GM21390 (cell line): ENCODE data around the gene PRAMEF1.
"Not testable (repeated sequence)": the region's sequence is repeated elsewhere in the genome, so short reads cannot be mapped to it uniquely, and the experiment has no call there.

Experiments used
- ATAC-seq: cut with Tn5 transposase; IDR thresholded peaks from one replicate; pipeline ENCODE4 v1.9.1; 2021; ENCODE audit not compliant: unreplicated experiment

Gene PRAMEF1

GRCh38 chr1:12775443-12775842, 15.8 kb upstream of the PRAMEF1 start:
- no peak for ATAC-seq

- no peak for ATAC-seq
Observed at GRCh38 chr1:12776801-12777557, 14.2 kb upstream of the PRAMEF1 start.

- no peak for ATAC-seq
Observed at GRCh38 chr1:12778061-12778460, 13.1 kb upstream of the PRAMEF1 start.

GRCh38 chr1:12778907-12779306, 12.3 kb upstream of the PRAMEF1 start:
- no peak for ATAC-seq

GRCh38 chr1:12781488-12781887, 9.7 kb upstream of the PRAMEF1 start:
- ATAC-seq = not testable (repeated sequence)

GRCh38 chr1:12783783-12784182, 7.4 kb upstream of the PRAMEF1 start:
- ATAC-seq = not testable (repeated sequence)

GRCh38 chr1:12784729-12785128, 6.5 kb upstream of the PRAMEF1 start:
- not testable (repeated sequence) for ATAC-seq

- ATAC-seq = no peak
Observed at GRCh38 chr1:12798911-12799310, 7.7 kb downstream of the PRAMEF1 start.

- no peak for ATAC-seq
Observed at GRCh38 chr1:12799730-12800129, 8.5 kb downstream of the PRAMEF1 start.

- ATAC-seq = no peak
Observed at GRCh38 chr1:12809933-12810332, 18.7 kb downstream of the PRAMEF1 start.

GRCh38 chr1:12810691-12811408, 19.7 kb downstream of the PRAMEF1 start:
- no peak for ATAC-seq

GRCh38 chr1:12811409-12811784, 20.2 kb downstream of the PRAMEF1 start:
- no peak for ATAC-seq

GRCh38 chr1:12819061-12819460, 27.9 kb downstream of the PRAMEF1 start:
- ATAC-seq = not testable (repeated sequence)

GRCh38 chr1:12831310-12831709, 40.1 kb downstream of the PRAMEF1 start, which contains the start of gene PRAMEF11:
Gene PRAMEF11, minus strand, starts transcription at chr1:12831410. Its CDS starts 2,621 bp downstream, at chr1:12828789.
- ATAC-seq = not testable (repeated sequence)

- ATAC-seq = not testable (repeated sequence)
Observed at GRCh38 chr1:12833251-12833650, 42.1 kb downstream of the PRAMEF1 start.
